HepG2 (cell line): ENCODE data around the gene F12. TPM values are rescaled to one million over a fixed set of nuclear protein-coding genes. Genes with fewer than 3 reads are reported as not detected.
A peak's percentile ranks its signal among the peaks of the same experiment; 100 is the strongest.

Experiments
- IRF2 ChIP-seq: IDR thresholded peaks from 2 replicates; pipeline ENCODE4 v1.6.1; 2018; ENCODE audit warnings: missing genetic modification reagents, missing compliant biosample characterization
- MYC ChIP-seq: sonication (generic); formaldehyde crosslinking; IDR thresholded peaks from 2 replicates; pipeline ENCODE4 v1.9.0; 2021; ENCODE audit warnings: missing genetic modification reagents, borderline replicate concordance
- NFE2L2 ChIP-seq: fragments of 150-350 bp; IDR thresholded peaks from 2 replicates; pipeline ENCODE4 v1.6.1; 2014; ENCODE audit warnings: low read length
- POLR2G ChIP-seq: fragments of 200-400 bp; formaldehyde crosslinking; IDR thresholded peaks from 2 replicates; pipeline ENCODE4 v1.6.1; 2018; ENCODE audit warnings: mild to moderate bottlenecking, low read depth, low read length, moderate library complexity
- SP5 ChIP-seq: IDR thresholded peaks from 2 replicates; pipeline ENCODE4 v1.6.1; 2016; ENCODE audit warnings: low read depth, borderline replicate concordance
- ZNF317 ChIP-seq: sonication (generic); formaldehyde crosslinking; IDR thresholded peaks from 2 replicates; pipeline ENCODE4 v1.5.0; 2020; ENCODE audit warnings: mild to moderate bottlenecking, missing genetic modification reagents
- ZNF350 ChIP-seq: sonication (generic); formaldehyde crosslinking; IDR thresholded peaks from 2 replicates; pipeline ENCODE4 v1.4.0; 2020; ENCODE audit warnings: mild to moderate bottlenecking, low read depth, missing genetic modification reagents, borderline replicate concordance
- ZNF605 ChIP-seq: sonication (generic); formaldehyde crosslinking; IDR thresholded peaks from 2 replicates; pipeline ENCODE4 v1.8.0; 2022; ENCODE audit warnings: mild to moderate bottlenecking, missing genetic modification reagents
- ZNF792 ChIP-seq: IDR thresholded peaks from 2 replicates; pipeline ENCODE4 v1.6.1; 2016
- polyA plus RNA-seq, 8 experiments: library from polyadenylated mRNA; depleted of rRNA in 3 of 8; stranded (reverse) in 7 of 8; unstranded in 1 of 8; fragments of >200 nt; fragmentation: Illumina TruSeq in 4 of 8; extraction: Trizol in 4 of 8; gene quantifications; 2 replicates each; pipeline versions ENCODE4 v1.2.1 to v1.2.3, GENCODE V29; 2011 to 2016; ENCODE audit warnings: low read depth in 4 of 8, missing spikeins in 1 of 8, mixed read lengths in 1 of 8; ENCODE audit not compliant: insufficient read depth in 1 of 8
- total RNA-seq, 5 experiments: library from RNA; depleted of rRNA; stranded (reverse); fragments of >200 nt; fragmentation: Illumina TruSeq; extraction: Trizol; gene quantifications; 2 replicates each; pipeline ENCODE4 v1.2.3, GENCODE V29; 2016; ENCODE audit warnings: low read depth in 1 of 5
- TF ChIP-seq, protein P1 (sequence below): sonication (generic); formaldehyde crosslinking; IDR thresholded peaks from 2 replicates; pipeline ENCODE4 v1.9.0; 2022; ENCODE audit warnings: missing genetic modification reagents, mild to moderate bottlenecking, borderline replicate concordance
- TF ChIP-seq, protein P2 (sequence below): sonication (generic); formaldehyde crosslinking; IDR thresholded peaks from 2 replicates; pipeline ENCODE4 v1.8.1; 2023; ENCODE audit warnings: mild to moderate bottlenecking, missing genetic modification reagents
- TF ChIP-seq, protein P3 (sequence below), 2 experiments: fragments of 450-650 bp in 1 of 2; sonication (generic) in 1 of 2; formaldehyde crosslinking in 1 of 2; IDR thresholded peaks; 2 replicates each; pipeline versions ENCODE4 v1.6.1 to v1.8.0; 2016 to 2022; ENCODE audit warnings: antibody characterized with exemption in 1 of 2, mild to moderate bottlenecking in 1 of 2, missing genetic modification reagents in 1 of 2
- TF ChIP-seq, protein P4 (sequence below): sonication (generic); formaldehyde crosslinking; IDR thresholded peaks from 2 replicates; pipeline ENCODE4 v1.4.0; 2020; ENCODE audit warnings: missing genetic modification reagents, borderline replicate concordance

F12 gene
- total and polyA plus RNA-seq, 2 of the 13 experiments (the other 11 are each of a cell fraction or from before 2014, with no cell fraction given) = 2.5 to 3.0 TPM

DNA sequence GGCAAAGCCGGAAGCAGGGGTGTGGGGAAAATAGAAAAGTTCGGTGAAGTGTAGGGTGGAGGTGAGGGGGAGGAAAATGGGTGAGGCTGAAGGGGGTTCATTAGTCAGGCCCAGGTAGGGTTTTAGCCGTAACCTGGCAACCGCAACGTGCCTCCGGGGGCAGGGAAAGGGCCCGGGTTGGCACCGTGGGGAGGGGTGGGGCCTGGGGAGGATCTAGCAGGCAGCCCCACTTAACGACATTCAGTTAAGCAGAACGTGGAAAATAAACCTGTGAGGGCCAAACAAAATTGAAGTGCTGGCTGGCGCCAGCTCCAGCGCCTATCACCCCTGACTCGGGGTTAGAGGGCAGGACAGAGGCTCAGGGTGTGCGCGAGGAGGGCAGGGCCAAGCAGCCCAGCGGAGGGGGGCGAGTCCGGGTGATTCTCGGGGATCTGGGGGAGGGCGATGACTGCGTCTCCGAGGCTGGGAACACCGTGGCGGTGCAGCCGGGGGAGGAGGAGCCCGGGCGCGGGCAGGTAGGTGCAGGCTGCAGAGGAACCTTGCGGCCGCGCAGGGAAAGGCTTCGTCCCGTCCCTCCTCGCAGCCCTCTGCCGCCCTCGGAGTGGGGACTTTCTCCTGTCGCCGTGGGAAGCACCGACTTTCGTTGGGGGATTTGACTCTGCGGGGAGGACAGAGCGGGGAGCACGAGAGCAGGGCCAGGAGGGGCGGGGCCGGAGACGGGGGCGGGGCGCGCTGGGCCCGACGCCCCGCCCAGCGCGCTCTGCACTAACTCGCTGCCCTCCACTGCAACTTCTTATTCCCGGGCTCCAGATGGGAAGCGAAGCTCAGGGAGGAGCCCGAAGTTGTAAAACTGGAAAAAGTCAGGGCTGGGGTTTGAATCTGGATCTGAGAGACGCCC is 46.5 kb downstream of the F12 start (continued):
- TF ChIP-seq IRF2 (CRISPR knock-in tag) = 0 out of 2 replicates have a peak, but pooled peaks have one; percentile 12
- TF ChIP-seq, protein P1, sequence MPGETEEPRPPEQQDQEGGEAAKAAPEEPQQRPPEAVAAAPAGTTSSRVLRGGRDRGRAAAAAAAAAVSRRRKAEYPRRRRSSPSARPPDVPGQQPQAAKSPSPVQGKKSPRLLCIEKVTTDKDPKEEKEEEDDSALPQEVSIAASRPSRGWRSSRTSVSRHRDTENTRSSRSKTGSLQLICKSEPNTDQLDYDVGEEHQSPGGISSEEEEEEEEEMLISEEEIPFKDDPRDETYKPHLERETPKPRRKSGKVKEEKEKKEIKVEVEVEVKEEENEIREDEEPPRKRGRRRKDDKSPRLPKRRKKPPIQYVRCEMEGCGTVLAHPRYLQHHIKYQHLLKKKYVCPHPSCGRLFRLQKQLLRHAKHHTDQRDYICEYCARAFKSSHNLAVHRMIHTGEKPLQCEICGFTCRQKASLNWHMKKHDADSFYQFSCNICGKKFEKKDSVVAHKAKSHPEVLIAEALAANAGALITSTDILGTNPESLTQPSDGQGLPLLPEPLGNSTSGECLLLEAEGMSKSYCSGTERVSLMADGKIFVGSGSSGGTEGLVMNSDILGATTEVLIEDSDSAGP (CRISPR knock-in tag) = peak; percentile 64
- TF ChIP-seq ZNF605 (CRISPR knock-in tag) = 0 out of 2 replicates have a peak, but pooled peaks have one; percentile 46
- TF ChIP-seq SP5 (CRISPR knock-in tag) = 0 out of 2 replicates have a peak, but pooled peaks have one; percentile 9
- no peak for TF ChIP-seq NFE2L2
- TF ChIP-seq ZNF792 (CRISPR knock-in tag) = no peak
- TF ChIP-seq, protein P2, sequence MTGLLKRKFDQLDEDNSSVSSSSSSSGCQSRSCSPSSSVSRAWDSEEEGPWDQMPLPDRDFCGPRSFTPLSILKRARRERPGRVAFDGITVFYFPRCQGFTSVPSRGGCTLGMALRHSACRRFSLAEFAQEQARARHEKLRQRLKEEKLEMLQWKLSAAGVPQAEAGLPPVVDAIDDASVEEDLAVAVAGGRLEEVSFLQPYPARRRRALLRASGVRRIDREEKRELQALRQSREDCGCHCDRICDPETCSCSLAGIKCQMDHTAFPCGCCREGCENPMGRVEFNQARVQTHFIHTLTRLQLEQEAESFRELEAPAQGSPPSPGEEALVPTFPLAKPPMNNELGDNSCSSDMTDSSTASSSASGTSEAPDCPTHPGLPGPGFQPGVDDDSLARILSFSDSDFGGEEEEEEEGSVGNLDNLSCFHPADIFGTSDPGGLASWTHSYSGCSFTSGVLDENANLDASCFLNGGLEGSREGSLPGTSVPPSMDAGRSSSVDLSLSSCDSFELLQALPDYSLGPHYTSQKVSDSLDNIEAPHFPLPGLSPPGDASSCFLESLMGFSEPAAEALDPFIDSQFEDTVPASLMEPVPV (CRISPR knock-in tag) = 0 out of 2 replicates have a peak, but pooled peaks have one; percentile 31
- peak; percentile 23; the same call in 1 of the 2 replicates for TF ChIP-seq POLR2G
- TF ChIP-seq, protein P3, sequence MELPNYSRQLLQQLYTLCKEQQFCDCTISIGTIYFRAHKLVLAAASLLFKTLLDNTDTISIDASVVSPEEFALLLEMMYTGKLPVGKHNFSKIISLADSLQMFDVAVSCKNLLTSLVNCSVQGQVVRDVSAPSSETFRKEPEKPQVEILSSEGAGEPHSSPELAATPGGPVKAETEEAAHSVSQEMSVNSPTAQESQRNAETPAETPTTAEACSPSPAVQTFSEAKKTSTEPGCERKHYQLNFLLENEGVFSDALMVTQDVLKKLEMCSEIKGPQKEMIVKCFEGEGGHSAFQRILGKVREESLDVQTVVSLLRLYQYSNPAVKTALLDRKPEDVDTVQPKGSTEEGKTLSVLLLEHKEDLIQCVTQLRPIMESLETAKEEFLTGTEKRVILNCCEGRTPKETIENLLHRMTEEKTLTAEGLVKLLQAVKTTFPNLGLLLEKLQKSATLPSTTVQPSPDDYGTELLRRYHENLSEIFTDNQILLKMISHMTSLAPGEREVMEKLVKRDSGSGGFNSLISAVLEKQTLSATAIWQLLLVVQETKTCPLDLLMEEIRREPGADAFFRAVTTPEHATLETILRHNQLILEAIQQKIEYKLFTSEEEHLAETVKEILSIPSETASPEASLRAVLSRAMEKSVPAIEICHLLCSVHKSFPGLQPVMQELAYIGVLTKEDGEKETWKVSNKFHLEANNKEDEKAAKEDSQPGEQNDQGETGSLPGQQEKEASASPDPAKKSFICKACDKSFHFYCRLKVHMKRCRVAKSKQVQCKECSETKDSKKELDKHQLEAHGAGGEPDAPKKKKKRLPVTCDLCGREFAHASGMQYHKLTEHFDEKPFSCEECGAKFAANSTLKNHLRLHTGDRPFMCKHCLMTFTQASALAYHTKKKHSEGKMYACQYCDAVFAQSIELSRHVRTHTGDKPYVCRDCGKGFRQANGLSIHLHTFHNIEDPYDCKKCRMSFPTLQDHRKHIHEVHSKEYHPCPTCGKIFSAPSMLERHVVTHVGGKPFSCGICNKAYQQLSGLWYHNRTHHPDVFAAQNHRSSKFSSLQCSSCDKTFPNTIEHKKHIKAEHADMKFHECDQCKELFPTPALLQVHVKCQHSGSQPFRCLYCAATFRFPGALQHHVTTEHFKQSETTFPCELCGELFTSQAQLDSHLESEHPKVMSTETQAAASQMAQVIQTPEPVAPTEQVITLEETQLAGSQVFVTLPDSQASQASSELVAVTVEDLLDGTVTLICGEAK (IDR thresholded peaks at IDR 0.05) = no peak
- TF ChIP-seq, protein P3 (CRISPR knock-in tag; IDR thresholded peaks at IDR 0.05) = no peak
- 0 out of 2 replicates have a peak, but pooled peaks have one; percentile 18 for TF ChIP-seq ZNF317 (CRISPR knock-in tag)
- TF ChIP-seq ZNF350 (CRISPR knock-in tag) = 0 out of 2 replicates have a peak, but pooled peaks have one; percentile 17
- 0 out of 2 replicates have a peak, but pooled peaks have one; percentile 26 for TF ChIP-seq MYC
- TF ChIP-seq, protein P4, sequence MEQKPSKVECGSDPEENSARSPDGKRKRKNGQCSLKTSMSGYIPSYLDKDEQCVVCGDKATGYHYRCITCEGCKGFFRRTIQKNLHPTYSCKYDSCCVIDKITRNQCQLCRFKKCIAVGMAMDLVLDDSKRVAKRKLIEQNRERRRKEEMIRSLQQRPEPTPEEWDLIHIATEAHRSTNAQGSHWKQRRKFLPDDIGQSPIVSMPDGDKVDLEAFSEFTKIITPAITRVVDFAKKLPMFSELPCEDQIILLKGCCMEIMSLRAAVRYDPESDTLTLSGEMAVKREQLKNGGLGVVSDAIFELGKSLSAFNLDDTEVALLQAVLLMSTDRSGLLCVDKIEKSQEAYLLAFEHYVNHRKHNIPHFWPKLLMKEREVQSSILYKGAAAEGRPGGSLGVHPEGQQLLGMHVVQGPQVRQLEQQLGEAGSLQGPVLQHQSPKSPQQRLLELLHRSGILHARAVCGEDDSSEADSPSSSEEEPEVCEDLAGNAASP (CRISPR knock-in tag) = no peak
